Forelimb muscle (tissue), 1 donor: ENCODE measurements around the gene PTPN13. TPM values are rescaled to one million over a fixed set of nuclear protein-coding genes. Genes with fewer than 3 reads are reported as not detected.
A peak's percentile ranks its signal among the peaks of the same experiment; 100 is the strongest.

Source experiments
- DNase-seq: peaks from one replicate; pipeline ENCODE4 v3.0.0-alpha.2; 2013; ENCODE audit warnings: low read depth
- polyA plus RNA-seq: library from polyadenylated mRNA; unstranded; fragments of 120-200 nt; gene quantifications from one replicate; pipeline ENCODE4 v1.2.1, GENCODE V29; 2013; ENCODE audit not compliant: insufficient read length

PTPN13 gene, protein sequence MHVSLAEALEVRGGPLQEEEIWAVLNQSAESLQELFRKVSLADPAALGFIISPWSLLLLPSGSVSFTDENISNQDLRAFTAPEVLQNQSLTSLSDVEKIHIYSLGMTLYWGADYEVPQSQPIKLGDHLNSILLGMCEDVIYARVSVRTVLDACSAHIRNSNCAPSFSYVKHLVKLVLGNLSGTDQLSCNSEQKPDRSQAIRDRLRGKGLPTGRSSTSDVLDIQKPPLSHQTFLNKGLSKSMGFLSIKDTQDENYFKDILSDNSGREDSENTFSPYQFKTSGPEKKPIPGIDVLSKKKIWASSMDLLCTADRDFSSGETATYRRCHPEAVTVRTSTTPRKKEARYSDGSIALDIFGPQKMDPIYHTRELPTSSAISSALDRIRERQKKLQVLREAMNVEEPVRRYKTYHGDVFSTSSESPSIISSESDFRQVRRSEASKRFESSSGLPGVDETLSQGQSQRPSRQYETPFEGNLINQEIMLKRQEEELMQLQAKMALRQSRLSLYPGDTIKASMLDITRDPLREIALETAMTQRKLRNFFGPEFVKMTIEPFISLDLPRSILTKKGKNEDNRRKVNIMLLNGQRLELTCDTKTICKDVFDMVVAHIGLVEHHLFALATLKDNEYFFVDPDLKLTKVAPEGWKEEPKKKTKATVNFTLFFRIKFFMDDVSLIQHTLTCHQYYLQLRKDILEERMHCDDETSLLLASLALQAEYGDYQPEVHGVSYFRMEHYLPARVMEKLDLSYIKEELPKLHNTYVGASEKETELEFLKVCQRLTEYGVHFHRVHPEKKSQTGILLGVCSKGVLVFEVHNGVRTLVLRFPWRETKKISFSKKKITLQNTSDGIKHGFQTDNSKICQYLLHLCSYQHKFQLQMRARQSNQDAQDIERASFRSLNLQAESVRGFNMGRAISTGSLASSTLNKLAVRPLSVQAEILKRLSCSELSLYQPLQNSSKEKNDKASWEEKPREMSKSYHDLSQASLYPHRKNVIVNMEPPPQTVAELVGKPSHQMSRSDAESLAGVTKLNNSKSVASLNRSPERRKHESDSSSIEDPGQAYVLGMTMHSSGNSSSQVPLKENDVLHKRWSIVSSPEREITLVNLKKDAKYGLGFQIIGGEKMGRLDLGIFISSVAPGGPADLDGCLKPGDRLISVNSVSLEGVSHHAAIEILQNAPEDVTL (N-terminal part only)
- 3.6 TPM for polyA plus RNA-seq

DNA sequence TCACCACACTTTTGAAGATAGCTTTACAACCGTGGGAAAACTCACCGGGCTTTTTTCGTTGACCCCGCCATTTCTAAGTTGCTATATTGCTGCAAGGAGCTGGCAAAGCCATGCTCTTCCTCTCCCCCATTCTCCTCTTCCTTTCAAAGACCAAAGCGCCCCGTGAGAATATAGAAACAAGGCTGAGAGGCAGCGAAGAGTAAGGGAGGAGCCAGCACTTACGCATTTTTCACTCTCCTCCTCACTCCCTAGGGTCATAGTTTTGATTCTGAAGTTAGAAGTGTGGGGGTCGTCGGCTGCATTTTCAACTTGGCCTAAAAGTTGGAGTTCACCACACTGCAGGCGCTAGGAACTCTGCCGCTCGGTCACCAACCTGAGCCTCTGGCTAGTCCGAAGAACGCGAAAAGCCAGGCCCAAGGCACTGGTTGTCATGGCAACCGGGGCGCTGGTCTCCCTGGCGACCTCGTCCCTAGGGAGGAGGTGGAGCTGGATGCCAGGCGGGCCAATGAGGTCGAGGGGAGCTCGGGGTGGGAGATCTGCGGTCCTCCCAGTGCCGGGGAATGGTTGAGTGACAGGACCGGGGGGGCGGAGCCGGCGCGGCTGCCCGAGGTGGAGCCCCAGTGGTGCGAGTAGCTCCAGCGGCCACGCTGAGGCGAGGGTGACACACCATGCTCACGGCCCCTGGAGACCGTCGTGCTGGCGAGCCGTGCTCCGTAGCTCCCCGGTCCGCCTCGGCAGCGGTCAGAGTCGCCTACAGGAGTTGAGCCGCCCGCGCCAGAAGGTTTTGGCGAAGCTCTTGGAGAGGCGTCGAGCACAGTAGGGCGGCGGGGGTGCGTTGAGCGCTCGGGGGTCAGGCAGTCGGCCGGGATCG lies at the start of gene PTPN13:
Gene PTPN13, plus strand, starts transcription at position 628 of the 871 bp plus-strand sequence. CDS start 40,942 bp downstream, outside the sequence.
- peak; percentile 39 for DNase-seq

DNA sequence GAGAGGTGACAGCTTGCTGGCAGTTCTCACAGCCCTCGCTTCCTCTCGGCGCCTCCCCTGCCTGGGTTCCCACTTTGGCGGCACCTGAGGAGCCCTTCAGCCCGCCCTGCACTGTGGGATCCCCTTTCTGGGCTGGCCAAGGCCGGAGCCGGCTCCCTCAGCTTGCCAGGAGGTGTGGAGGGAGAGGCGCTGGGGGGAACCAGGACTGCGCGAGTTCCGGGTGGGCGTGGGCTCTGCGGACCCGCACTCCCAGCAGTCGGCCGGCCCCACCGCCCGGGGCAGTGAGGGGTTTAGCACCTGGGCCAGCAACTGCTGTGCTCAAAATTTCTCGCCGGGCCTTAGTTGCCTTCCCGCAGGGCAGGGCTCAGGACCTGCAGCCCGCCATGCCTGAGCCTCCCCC lies 47.0 kb upstream of the PTPN13 start:
- DNase-seq, result no peak

DNA sequence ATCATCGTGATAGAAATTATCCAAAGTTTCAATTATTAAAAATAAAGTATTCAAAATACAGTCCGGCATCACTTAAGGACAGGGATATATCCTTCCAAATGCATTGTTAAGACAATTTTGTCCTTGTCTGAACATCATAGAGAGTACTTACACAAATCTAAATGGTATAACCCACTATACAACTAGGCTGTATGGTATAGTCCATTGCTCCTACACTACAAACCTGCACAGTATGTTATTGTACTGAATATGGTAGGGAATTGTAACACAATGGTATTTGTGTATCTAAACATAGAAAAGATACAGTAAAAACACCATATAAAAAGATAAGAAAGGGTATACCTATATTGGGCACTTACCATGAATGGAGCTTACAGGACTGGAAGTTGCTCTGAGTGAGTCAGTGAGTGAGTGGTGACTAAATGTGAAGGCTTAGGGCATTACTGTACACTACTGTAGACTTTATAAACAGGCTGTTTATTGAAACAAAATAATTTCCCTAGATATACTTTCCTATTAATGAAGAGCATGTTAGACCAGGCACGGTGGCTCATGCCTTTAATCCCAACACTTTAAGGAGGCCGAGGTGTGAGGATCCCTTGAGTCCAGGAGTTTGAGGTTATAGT lies 44.8 kb upstream of the PTPN13 start:
- no peak for DNase-seq

DNA sequence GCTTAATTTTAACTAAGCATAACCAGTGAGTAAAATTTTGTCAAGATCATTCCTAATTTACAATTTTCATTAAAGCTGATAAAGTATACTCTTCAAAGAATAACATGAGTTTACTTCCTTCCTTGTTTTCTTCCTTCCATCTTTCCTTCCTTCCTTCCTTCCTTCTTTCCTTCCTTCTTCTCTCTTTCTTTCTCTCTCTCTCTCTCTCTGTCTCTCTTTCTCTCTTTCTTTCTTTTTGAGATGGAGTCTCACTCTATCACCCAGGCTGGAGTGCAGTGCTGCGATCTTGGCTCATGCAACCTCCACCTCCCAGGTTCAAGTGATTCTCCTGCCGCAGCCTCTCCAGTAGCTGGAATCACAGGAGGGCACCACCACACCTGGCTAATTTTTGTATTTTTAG lies 42.7 kb upstream of the PTPN13 start:
- DNase-seq, result no peak

DNA sequence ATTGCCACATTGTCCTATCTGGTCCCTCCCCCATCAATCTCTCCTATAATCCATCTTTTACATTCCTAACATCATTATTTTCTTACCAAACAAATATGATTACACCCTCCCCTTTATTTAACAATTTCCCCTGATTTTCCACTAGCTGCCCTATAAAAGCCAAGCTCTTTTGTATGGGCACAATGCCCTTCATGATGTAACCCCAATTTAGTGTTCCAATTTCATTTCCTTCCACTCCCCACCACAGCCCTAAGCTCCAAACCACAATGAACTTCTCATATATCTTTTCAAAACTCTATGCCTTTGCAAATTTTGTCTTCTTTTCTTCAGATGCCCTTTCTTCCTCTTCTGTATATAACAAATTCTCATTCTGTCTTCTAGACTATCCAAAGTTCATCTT lies 39.5 kb upstream of the PTPN13 start:
- no peak for DNase-seq

DNA sequence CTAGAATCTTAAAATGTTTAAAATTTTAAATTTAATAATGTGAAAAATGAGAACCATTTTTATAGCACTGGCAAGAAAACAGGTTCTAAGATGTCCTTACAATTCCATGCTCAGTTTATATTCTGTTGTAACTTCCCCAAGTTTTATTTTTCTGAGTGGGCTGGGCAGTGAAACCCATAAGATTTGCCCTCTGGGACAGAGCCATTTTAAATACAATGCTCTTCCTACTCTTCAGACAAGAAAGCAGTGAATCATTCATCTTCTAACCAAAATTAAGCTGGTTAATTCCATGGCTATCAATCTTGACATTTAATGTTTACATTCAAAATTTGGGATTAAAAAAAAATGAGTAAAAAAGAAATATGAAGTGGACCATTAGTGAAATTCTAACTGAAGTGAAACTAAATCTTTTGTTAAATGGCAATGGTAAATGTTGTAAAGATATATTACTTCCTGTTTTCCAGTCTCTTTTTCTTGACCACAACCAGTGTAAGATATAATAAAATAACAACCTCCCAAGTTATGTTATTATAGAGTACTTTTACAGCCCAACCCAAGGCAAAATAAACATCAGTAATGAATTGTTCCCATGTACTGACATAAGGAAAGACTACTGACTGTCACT lies 37.2 kb upstream of the PTPN13 start:
- DNase-seq, result no peak

DNA sequence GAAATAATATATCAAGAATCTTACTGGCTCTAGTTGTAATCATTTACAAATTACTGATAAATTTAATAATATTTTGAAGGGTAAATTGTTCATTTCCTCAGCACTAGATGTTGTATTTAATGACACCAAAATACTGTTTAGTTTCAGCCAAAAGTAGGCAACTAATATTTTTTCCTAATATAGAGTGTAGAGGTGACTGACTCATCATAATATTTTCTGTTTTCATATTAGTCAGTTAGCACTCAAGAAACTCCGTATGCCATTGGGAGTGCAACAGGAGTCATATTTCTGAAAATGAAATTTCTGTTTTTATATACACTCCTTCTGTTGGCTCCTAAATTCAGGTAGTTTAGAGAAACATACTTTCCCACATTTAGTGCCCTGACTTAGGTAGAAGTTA lies 36.6 kb upstream of the PTPN13 start:
- no peak for DNase-seq

DNA sequence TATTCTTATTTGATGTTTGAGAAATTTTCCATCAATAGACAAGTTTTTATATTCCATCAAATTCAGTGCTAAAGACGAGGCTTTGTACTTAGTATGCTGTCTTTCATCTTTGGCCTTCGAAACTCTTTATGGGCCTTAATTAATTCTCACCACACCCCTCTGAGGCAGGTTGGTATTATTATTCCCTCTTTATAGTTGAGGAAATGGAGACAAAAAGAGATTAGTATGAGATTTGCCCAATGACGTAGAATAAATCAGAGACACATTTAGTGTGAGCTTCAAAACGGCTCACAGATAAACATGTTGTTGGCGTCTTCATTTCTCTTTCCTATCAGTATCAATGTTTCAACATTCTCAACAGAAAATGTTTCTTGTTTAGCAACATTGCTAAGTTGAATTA lies 35.9 kb upstream of the PTPN13 start:
- DNase-seq, result no peak

DNA sequence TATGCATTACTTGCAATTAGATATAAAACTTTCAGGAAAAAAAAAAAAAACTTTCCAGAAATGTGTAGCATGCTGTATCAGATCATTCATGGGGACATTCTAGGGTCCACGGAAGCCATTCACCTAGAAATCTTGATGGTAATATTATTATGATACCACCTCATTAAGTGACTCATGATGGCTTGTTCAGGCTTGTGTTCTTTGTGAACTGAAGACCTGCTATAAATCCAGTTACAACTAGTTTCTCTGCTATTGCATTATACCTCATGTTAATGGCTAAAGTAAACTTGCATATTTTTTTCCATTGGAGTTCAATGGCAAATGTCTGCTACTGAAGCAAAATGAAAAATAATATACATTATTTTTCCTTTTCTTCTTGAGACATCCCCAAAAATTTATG lies 35.3 kb upstream of the PTPN13 start:
- no peak for DNase-seq

DNA sequence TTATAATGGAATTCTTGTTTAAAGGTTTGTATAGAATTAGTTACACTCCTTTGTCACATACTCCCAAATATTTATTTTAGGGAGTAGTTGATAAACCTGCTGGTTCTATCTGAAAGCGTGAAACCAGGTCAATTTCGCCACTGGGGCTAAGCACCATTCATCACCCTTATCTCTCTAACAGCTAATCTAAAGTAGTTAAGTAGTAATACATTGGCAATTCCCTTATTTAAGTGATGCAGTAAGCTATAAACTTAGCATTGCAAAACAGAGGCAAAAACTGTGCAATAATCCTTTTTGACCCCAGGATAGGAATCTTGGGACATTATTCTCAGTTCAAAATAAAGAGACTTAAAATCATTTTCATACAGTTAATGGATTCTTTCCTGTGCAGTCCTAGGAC lies 33.7 kb upstream of the PTPN13 start:
- no peak for DNase-seq

DNA sequence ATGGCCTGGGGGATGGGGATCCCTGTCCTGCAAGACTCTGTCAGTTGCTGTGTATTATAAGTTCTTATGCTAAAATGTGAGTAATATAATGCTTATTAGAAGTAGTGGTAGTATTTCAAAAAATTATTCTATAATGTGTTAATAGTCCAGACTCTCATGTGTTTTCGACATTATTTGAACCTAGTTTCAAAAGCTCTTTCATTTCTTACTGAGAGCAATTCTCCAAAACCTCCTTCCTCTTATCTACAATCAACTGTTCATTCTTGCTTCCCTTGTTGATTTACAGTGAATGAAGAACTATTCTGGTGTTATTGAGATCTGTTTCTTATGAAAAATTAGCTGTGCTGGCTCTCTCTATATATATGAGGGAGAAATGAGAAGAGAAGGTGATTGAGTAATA lies 32.9 kb upstream of the PTPN13 start:
- no peak for DNase-seq

DNA sequence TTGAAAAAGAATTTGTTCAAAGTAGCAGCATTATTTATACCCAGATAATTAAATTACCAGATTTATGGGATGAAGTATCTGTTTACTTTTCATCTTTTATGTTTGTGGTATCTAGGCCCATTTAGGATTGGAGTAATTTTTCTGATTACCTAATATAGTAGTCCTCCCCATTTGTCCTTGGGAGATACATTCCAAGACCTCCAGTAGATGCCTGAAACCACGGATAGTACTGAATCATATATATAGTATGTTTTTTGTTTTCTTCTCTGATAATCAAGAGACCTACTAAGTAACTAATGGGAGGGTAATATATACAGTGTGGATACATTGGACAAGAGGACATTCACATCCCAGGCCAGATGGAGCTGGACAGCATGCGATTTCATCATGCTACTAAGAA lies 30.7 kb upstream of the PTPN13 start:
- no peak for DNase-seq

DNA sequence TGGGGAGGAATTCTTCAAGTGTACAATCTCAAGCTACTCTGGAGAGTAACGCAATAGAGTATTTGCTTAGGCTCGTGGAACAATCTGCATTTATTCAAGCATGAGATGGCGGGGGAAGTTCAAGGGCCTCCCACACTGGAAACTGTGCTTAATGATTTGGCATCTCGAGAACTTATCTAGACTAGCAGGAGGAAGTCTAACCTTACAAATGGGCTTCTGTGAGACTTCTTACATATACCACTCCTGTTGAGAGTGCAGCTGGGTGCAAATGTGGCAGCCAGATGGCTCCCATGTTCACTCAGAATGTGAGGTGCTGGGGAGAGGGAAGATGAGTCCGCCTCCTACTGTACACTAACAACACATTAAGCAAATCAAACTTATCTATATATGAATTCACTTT lies 29.3 kb upstream of the PTPN13 start:
- DNase-seq, result no peak

DNA sequence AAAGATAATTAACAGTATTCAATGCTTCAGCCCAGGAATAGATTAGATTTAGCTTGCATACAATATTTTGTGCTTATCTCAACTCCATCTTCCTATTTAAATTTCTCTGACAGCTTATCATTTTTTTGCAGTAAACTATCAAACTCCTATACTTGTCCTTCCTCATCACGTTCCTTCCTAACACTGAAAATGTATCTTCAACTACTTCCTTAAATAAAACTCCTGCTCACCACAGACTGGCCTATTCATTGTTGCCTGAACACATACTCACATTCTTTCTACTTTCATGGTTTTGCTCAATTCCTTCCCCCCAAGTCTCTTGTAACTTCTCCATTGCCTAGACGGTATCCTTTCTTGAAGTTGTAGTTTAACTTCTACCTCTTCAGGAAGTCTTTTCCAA lies 28.5 kb upstream of the PTPN13 start:
- DNase-seq, result no peak

DNA sequence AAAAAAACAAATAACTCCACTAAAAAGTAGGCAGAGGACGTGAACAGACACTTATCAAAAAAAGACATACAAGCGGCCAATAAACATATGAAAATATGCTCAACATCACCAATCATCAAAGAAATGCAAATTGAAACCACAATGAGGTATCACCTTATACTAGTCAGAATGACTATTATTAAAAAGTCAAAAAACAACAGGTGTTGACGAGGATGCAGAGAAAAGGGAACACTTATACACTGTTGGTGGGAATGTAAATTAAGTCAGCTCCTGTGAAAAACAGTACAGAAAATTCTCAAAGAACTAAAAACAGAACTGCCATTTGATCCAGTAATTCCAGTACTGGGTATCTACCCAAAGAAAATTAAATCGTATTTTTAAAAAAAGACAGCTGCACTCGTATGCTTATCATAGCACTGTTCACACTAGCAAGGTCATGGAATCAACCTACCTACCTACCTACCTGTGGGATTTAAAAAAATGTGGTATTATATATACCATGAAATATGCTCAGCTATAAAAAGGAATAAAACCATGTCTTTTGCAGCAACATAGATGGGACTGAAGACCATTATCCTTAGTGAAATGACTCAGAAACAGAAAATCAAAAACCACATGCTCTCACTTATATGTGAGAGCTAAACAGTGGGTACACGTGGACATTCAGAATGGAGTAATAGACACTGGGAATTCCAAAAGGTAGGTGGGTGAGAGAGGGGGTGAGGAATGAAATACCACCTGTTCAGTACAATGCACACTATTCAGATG lies 24.8 kb upstream of the PTPN13 start:
- no peak for DNase-seq

DNA sequence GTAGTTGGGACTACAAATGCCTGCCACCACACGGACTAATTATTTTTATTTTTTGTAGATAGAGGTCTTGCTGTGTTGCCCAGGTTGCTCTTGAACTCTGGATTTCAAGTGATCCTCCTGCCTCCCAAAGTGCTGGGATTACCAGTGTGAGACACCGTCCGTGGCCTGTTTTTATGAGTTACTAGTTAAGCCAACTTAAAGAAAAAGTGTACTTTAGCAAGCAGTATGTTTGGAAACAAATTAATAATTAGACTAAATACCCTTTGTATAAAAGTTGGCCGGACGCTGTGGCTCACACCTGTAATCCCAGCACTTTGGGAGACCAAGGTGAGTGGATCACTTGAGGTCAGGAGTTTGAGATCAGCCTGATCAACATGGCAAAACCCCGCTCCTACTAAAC lies 14.2 kb upstream of the PTPN13 start:
- no peak for DNase-seq

DNA sequence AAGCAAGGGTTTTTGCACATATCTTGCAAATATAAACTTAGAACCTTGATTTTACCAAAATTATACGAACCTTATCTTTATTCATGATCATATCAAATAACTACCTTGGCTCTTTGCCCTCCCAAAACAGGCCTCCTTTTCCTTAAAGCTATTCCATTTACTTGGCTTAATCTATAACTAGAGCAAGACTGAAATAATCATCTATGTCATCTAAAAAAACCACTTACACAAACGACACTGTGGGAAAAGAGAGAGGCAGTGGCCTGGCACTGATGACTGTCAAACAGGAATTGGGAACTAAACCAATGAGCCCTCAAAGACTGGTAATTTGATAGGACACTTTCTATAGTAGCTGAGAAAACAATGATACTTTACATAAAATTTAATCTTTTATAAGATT lies 11.7 kb upstream of the PTPN13 start:
- no peak for DNase-seq

DNA sequence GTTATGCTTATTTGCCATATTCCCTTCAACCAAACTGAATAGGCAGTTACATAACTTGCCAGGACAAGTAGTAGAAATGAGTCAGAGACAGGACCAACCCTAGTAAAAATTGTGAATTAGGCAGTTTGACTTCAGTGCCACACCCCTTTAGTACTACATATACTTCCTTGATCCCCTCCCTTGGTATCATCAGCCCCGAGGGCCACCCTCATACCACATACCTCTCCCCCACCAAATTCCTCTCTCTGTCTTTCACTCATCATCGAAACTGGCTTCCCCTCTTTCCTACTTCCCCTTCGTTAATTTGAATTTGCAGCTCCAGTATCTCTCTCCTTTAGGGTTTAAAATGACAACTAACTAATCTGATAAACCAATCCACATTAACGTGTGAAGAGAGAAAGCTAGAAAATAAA lies 7.9 kb upstream of the PTPN13 start:
- no peak for DNase-seq

DNA sequence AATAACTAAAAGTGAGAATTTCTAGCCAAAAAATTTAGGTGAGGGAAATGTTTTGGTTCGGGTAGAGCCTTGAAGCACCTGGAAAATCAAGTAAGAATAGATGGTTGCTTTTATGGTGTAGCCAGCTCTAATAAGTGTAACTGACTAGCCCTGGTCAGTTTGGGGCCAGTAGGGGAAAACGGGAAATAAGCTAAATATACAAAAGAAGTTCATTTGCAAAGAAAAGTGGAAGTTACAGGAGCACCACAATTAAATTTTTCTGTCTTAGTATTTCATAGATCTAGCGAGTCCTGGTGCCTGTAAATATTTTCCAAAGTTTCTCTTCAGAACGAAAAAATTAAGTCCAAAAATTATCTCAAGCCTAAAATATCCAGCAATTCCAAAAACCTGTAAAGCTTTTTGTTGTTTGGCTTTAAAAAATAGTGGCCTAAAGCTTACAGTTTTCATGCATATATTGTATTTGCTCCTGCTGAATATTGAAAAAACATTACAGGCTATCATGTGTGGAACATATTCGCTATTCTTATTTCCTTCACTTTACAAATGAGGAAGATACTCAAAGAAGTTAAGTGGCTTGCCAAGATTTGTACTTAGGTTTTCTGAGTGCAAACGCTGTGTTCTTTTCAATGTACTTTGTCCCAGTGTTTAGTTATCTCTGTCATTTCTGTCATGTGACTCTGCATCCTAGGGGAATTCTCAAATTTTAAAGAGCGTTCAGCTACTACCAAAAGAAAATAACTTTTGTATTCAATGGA lies 7.3 kb upstream of the PTPN13 start:
- DNase-seq, result no peak
